Naive thymus-derived CD4-positive, alpha-beta T cell (primary cell): ENCODE measurements around the gene PRRC2B. TPM values are rescaled to one million over a fixed set of nuclear protein-coding genes. Genes with fewer than 3 reads are reported as not detected.
A peak's percentile ranks its signal among the peaks of the same experiment; 100 is the strongest.

ENCODE experiments used
- ATAC-seq: fragments of 150-1000 bp; cut with Tn5 transposase; 2 replicates; pipeline ENCODE4 v1.10.0; 2021; ENCODE audit warnings: mild to moderate bottlenecking, moderate library complexity
- CTCF ChIA-PET: fragments of 350-600 bp; sonication (Branson Sonifier 250); formaldehyde crosslinking; loops from one replicate; lab custom pipeline; 2021; ENCODE audit warnings: antibody characterized with exemption; lab: Charles Lee
- POLR2A ChIA-PET: fragments of 350-600 bp; sonication (Branson Sonifier 250); formaldehyde crosslinking; loops from one replicate; lab custom pipeline; 2021; ENCODE audit warnings: antibody characterized with exemption, inconsistent platforms; lab: Charles Lee
- DNase-seq, 9 donors: peaks; one replicate each; pipeline versions ENCODE4 v3.0.0 to v3.0.0-alpha.2; 2020 to 2022; ENCODE audit warnings: mixed read lengths in 1 of 9
- H3K27ac ChIP-seq: one replicate; pipeline ENCODE4 v1.7.0; 2013; ENCODE audit warnings: mild to moderate bottlenecking, low read depth, low read length, moderate library complexity
- H3K27me3 ChIP-seq, 2 donors: one replicate each; pipeline ENCODE4 v1.7.0; 2013; ENCODE audit warnings: low read length in 2 of 2, mild to moderate bottlenecking in 2 of 2, moderate library complexity in 2 of 2; ENCODE audit not compliant: control insufficient read depth in 2 of 2, insufficient read depth in 2 of 2
- H3K36me3 ChIP-seq, 3 experiments: 1 replicate in 2 of 3; 2 replicates in 1 of 3; pipeline ENCODE4 v1.7.0; 2013; ENCODE audit warnings: low read length in 3 of 3, mild to moderate bottlenecking in 3 of 3, moderate library complexity in 1 of 3; ENCODE audit not compliant: insufficient read depth in 3 of 3, control insufficient read depth in 2 of 3
- H3K4me1 ChIP-seq, 2 donors: one replicate each; pipeline ENCODE4 v1.7.0; 2013; ENCODE audit warnings: low read length in 2 of 2, mild to moderate bottlenecking in 2 of 2, moderate library complexity in 1 of 2; ENCODE audit not compliant: control insufficient read depth in 2 of 2, insufficient read depth in 2 of 2
- H3K4me3 ChIP-seq: 2 replicates; pipeline ENCODE4 v1.7.0; 2013; ENCODE audit warnings: mild to moderate bottlenecking, low read length
- H3K9me3 ChIP-seq, 3 experiments: 1 replicate in 2 of 3; 2 replicates in 1 of 3; pipeline ENCODE4 v1.7.0; 2013; ENCODE audit warnings: low read length in 3 of 3; ENCODE audit not compliant: control insufficient read depth in 2 of 3
- H3K27ac Mint-ChIP-seq, 9 donors: one replicate each; pipeline ENCODE4 v1.8.0; 2020 to 2022; ENCODE audit warnings: mixed read lengths in 9 of 9, mild to moderate bottlenecking in 8 of 9, moderate library complexity in 5 of 9, inconsistent platforms in 2 of 9
- H3K27me3 Mint-ChIP-seq, 5 donors: one replicate each; pipeline ENCODE4 v1.8.0; 2021 to 2022; ENCODE audit warnings: mixed read lengths in 5 of 5, mild to moderate bottlenecking in 1 of 5
- H3K36me3 Mint-ChIP-seq, 5 donors: one replicate each; pipeline ENCODE4 v1.8.0; 2020 to 2022; ENCODE audit warnings: mixed read lengths in 5 of 5, mild to moderate bottlenecking in 3 of 5, inconsistent platforms in 1 of 5
- H3K4me1 Mint-ChIP-seq, 7 donors: one replicate each; pipeline ENCODE4 v1.8.0; 2020 to 2022; ENCODE audit warnings: mixed read lengths in 7 of 7, mild to moderate bottlenecking in 3 of 7, inconsistent platforms in 1 of 7
- H3K4me3 Mint-ChIP-seq, 10 donors: one replicate each; pipeline ENCODE4 v1.8.0; 2020 to 2022; ENCODE audit warnings: mild to moderate bottlenecking in 10 of 10, mixed read lengths in 10 of 10, moderate library complexity in 6 of 10, inconsistent platforms in 2 of 10
- H3K9me3 Mint-ChIP-seq, 11 donors: one replicate each; pipeline ENCODE4 v1.8.0; 2020 to 2022; ENCODE audit warnings: mixed read lengths in 11 of 11, mild to moderate bottlenecking in 4 of 11, inconsistent platforms in 1 of 11, moderate library complexity in 1 of 11
- intact Hi-C, 2 donors: fragments of 100-400 bp; cut with micrococcal nuclease; formaldehyde crosslinking; loops; one replicate each; pipeline ENCODE4 v1.15.1; 2023
- polyA plus RNA-seq, 2 donors: library from polyadenylated mRNA; unstranded; fragments of 300-500 nt; fragmentation: Illumina TruSeq; gene quantifications; one replicate each; pipeline ENCODE4 v1.2.3, GENCODE V29; 2021
- total RNA-seq, 6 experiments: library from RNA in 5 of 6; stranded (reverse) in 5 of 6; gene quantifications; 1 replicate in 5 of 6; 2 replicates in 1 of 6; pipeline ENCODE4 v1.2.3 and lab custom pipeline; 2021 to 2026

Gene PRRC2B
- total and polyA plus RNA-seq, 7 experiments from 2014 or later = 29.8 to 382 (median 227) TPM

DNA sequence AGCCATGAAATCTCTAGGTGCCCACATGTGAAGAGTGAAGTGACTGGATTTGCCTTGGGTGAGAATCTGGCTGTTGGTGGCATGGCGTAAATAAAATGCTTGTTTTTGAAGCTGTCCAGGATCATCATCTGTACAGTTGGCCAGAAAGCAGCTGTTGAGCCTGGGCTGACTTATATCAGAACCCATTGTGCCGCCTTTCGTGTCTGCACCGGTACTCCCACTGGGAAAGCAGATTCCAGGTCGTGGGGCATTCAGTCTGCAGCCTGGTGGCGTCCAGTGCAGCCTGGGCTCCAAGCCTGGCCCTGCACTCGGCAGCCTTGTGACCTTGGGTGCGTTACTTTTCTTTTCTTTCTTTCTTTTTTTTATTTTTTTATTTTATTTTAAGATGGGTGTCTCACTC, 27.8 kb downstream of the PRRC2B start:
- Mint-ChIP-seq H3K4me1 (peaks cover 64 to 97% (median 76%) of the 10 kb centered on the region in 7 donors), H3K27ac (peak overlapping the region in 8 of 9 donors; percentile 14 to 88 (median 80)), H3K4me3 (peak overlapping the region in 9 of 10 donors; percentile 18 to 67 (median 52)), H3K9me3 (no peaks in the 10 kb centered on the region), H3K36me3 (peaks cover 0 to 17% (median 3%) of the 10 kb centered on the region in 5 donors), H3K27me3 (no peaks in the 10 kb centered on the region)
- POLR2A ChIA-PET = no interaction called here
- CTCF ChIA-PET = no interaction called here
- H3K4me3 ChIP-seq = no peak overlapping the region
- DNase-seq (no peak), ATAC-seq (no peak)
- no peaks in the 10 kb centered on the region for H3K27me3 ChIP-seq
- intact Hi-C loops = loop anchor here in 1 of 2 donors (2.0 kb wide), 1 partner anchor 23 kb away; no protein-coding TSS in a partner anchor
- peaks cover 40 to 61% of the 10 kb centered on the region in 2 donors for H3K4me1 ChIP-seq
- no peak overlapping the region for H3K27ac ChIP-seq
- H3K36me3 ChIP-seq = peaks cover 0 to 8% (median 5%) of the 10 kb centered on the region in 3 experiments
- no peaks in the 10 kb centered on the region for H3K9me3 ChIP-seq

DNA sequence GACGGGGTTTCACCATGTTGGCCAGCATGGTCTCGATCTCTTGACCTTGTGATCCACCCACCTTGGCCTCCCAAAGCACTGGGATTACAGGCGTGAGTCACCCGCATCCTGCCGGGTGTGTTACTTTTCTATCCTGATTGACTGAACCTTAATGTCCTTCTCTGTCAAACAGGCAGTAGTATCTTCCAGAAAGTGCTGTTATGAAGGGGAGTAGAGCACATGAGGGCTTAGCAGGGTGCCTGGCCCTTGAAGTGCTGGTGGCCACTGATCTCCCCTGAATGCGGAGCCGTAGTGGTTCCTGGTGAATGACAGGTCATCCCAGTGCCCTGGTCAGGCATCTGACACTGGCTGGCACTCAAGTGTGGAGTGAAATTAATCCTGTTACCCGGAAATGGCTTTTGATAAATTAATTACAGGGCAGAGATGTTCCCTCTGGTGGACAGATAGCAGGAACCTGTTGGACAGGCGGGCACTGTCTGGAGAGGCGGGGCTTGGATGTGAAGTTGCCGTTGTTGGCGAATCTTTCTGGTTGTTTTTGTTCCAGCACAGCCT, 28.4 kb downstream of the PRRC2B start:
- H3K27me3 Mint-ChIP-seq = no peaks in the 10 kb centered on the region
- peak overlapping the region; percentile 21 to 87 (median 67) for H3K27ac Mint-ChIP-seq
- H3K27me3 ChIP-seq = no peaks in the 10 kb centered on the region
- peak overlapping the region in 9 of 10 donors; percentile 21 to 66 (median 59) for H3K4me3 Mint-ChIP-seq
- peaks cover 59 to 97% (median 76%) of the 10 kb centered on the region in 7 donors for H3K4me1 Mint-ChIP-seq
- no peak for DNase-seq
- peaks cover 0 to 19% (median 8%) of the 10 kb centered on the region in 5 donors for H3K36me3 Mint-ChIP-seq
- H3K9me3 ChIP-seq = no peaks in the 10 kb centered on the region
- ChIA-PET CTCF (no interaction called here), POLR2A (no interaction called here)
- intact Hi-C loops = loop anchor here in 1 of 2 donors (2.0 kb wide), 1 partner anchor 24 kb away; no protein-coding TSS in a partner anchor
- no peak overlapping the region for H3K27ac ChIP-seq
- no peak for ATAC-seq
- no peaks in the 10 kb centered on the region for H3K9me3 Mint-ChIP-seq
- peaks cover 34 to 55% of the 10 kb centered on the region in 2 donors for H3K4me1 ChIP-seq
- peaks cover 0 to 10% (median 5%) of the 10 kb centered on the region in 3 experiments for H3K36me3 ChIP-seq
- no peak overlapping the region for H3K4me3 ChIP-seq

DNA sequence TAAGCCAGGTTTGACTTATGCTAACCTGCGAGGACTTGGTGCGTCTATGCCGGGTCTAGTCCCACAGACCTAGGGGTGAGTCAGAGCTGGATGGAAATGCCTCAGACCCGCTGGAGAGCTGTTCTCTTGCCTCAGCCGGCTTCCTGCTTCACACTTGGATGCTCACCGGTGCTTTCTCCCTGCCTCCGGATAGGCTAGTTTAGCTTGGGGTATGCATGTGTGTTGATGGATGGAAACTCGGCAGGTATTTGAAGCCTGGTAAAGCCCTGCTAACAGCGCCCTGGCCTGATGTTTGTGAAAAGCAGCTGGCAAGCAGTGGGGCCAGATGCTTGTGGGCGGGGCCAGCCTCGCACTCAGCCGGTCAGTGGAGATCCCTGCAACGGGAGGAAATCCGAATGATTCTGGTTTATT, 29.3 kb downstream of the PRRC2B start:
- peak overlapping the region in 7 of 9 donors; percentile 9 to 87 (median 60) for H3K27ac Mint-ChIP-seq
- Histone ChIP-seq H3K4me1 (peaks cover 25 to 46% of the 10 kb centered on the region in 2 donors), H3K27ac (no peak overlapping the region), H3K27me3 (no peaks in the 10 kb centered on the region), H3K36me3 (peaks cover 0 to 14% (median 5%) of the 10 kb centered on the region in 3 experiments), H3K9me3 (no peaks in the 10 kb centered on the region), H3K4me3 (no peak overlapping the region)
- peaks cover 54 to 97% (median 73%) of the 10 kb centered on the region in 7 donors for H3K4me1 Mint-ChIP-seq
- ATAC-seq (peak; percentile 26), DNase-seq (no peak)
- CTCF ChIA-PET = no interaction called here
- H3K27me3 Mint-ChIP-seq = no peaks in the 10 kb centered on the region
- peak overlapping the region in 7 of 10 donors; percentile 40 to 66 (median 59) for H3K4me3 Mint-ChIP-seq
- POLR2A ChIA-PET = interaction anchor here (0.6 kb wide), 1 partner anchor 73 kb away, joined by 3 read pairs; no protein-coding TSS in a partner anchor
- no peaks in the 10 kb centered on the region for H3K9me3 Mint-ChIP-seq
- intact Hi-C loops = loop anchor here in 1 of 2 donors (2.0 kb wide), 1 partner anchor 24 kb away; no protein-coding TSS in a partner anchor
- H3K36me3 Mint-ChIP-seq = peaks cover 0 to 15% (median 8%) of the 10 kb centered on the region in 5 donors

DNA sequence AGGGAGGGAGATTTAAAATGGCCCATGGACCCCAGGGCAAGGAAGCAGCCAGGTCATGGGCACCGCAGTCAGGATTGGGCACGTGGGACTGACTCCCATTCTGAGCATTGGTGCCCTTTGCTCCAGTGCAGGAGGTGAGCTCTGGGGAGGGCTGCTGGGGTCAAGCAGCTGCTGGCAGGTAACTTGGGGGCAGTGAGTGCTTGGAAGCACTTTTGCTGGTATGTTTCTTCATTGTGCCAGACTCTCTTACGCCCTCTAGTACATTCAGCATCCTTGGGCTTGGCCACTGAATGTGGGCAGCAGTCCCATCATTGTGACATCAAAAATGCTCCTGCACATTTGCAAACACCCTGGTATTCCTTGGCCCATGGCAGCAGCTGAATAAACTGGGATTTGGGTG, 32.7 kb downstream of the PRRC2B start:
- Histone ChIP-seq H3K4me1 (peaks cover 16 to 33% of the 10 kb centered on the region in 2 donors), H3K9me3 (no peaks in the 10 kb centered on the region), H3K27me3 (no peaks in the 10 kb centered on the region), H3K27ac (no peak overlapping the region), H3K36me3 (peaks cover 0 to 14% (median 0%) of the 10 kb centered on the region in 3 experiments), H3K4me3 (no peak overlapping the region)
- H3K4me1 Mint-ChIP-seq = peaks cover 42 to 86% (median 61%) of the 10 kb centered on the region in 7 donors
- H3K36me3 Mint-ChIP-seq = peaks cover 3 to 18% (median 7%) of the 10 kb centered on the region in 5 donors
- peak overlapping the region in 5 of 9 donors; percentile 46 to 57 (median 53) for H3K27ac Mint-ChIP-seq
- ChIA-PET CTCF (interaction anchor here (0.9 to 1.5 kb wide), 2 partner anchors 14 to 77 kb away, joined by 3 to 4 read pairs; no protein-coding TSS in a partner anchor), POLR2A (no interaction called here)
- no peaks in the 10 kb centered on the region for H3K9me3 Mint-ChIP-seq
- H3K4me3 Mint-ChIP-seq = peak overlapping the region in 7 of 10 donors; percentile 21 to 64 (median 32)
- ATAC-seq (no peak), DNase-seq (no peak)
- H3K27me3 Mint-ChIP-seq = no peaks in the 10 kb centered on the region
- intact Hi-C loops = loop anchor here in 1 of 2 donors (2.0 kb wide), 1 partner anchor 18 kb away; no protein-coding TSS in a partner anchor

DNA sequence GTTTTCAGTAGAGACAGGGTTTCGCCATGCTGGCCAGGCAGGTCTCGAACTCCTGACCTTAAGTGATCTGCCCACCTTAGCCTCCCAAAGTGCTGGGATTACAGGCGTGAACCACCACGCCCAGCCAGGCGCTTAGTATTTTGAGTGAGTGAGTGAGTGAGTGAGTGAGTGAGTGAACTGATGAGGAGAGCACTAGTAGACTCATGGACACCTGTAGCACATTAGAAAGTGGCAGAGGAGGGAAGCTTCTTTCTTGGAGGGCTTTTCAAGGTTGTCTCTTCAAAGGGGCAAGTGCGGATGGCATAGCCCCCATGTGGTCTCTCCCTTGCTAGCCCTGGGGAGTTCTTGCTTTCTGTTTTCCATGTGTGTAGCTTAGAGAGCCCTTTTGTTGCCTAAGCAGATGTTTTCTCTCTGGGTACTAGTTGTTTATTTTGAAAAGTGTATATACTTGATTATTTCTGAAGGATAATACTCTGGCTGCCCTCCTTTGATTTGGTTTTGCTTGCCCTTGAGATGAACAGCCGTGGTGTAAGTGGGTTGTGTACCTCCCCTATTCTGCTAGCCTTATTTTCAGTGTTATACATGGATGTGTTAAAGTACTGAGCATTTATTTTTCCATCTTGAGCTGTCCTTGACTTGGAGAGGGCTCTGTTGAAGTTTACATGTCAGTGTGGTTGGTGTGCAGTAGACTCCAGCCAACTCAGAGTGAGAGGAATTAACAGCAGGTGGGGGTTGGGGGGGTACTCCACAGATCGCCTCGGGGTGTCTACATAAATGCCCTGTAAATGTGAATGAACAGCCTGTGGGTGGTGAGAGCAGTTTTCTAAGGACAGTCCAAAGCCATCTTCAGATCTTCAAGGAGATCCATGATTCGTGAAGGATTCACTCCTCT, 35.5 kb downstream of the PRRC2B start:
- Mint-ChIP-seq H3K9me3 (no peaks in the 10 kb centered on the region), H3K27me3 (no peaks in the 10 kb centered on the region), H3K36me3 (peaks cover 3 to 31% (median 7%) of the 10 kb centered on the region in 5 donors), H3K27ac (peak overlapping the region; percentile 10 to 88 (median 68)), H3K4me3 (peak overlapping the region in 9 of 10 donors; percentile 1 to 68 (median 44)), H3K4me1 (peaks cover 31 to 63% (median 53%) of the 10 kb centered on the region in 7 donors)
- DNase-seq (no peak), ATAC-seq (no peak)
- Histone ChIP-seq H3K4me1 (peaks cover 7 to 17% of the 10 kb centered on the region in 2 donors), H3K27me3 (no peaks in the 10 kb centered on the region), H3K36me3 (peaks cover 14 to 39% (median 17%) of the 10 kb centered on the region in 3 experiments), H3K4me3 (no peak overlapping the region), H3K9me3 (no peaks in the 10 kb centered on the region), H3K27ac (peak overlapping the region; percentile 41)
- CTCF ChIA-PET = no interaction called here
- POLR2A ChIA-PET = no interaction called here
- intact Hi-C loops = loop anchor here in 1 of 2 donors (5.0 kb wide), 1 partner anchor 32 kb away; no protein-coding TSS in a partner anchor

DNA sequence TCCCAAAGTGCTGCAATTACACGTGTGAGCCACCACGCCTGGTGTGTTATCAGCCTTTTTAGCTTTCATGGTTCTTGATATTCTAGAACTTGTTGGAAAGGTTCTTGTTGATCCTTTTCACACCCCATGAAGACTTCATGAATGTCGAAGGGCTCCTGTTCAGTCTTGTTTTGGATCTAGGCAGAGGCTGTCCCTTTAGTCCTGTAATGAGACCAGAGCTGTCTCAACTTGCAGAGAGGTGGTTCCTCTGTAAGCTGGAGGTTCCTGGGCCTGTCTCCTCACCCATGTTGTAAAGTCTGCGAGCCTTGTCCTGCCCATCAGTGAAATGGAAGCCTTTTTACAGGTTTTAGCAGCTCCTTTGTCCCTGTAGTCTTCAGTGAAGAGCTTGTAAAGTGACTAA, 38.2 kb downstream of the PRRC2B start:
- Histone ChIP-seq H3K36me3 (peaks cover 26 to 49% (median 34%) of the 10 kb centered on the region in 3 experiments), H3K27ac (no peak overlapping the region), H3K9me3 (no peaks in the 10 kb centered on the region), H3K4me1 (peaks cover 7 to 17% of the 10 kb centered on the region in 2 donors), H3K4me3 (no peak overlapping the region), H3K27me3 (no peaks in the 10 kb centered on the region)
- CTCF ChIA-PET = no interaction called here
- DNase-seq (no peak), ATAC-seq (no peak)
- intact Hi-C loops = loop anchor here in 1 of 2 donors (5.0 kb wide), 1 partner anchor 35 kb away; no protein-coding TSS in a partner anchor
- Mint-ChIP-seq H3K9me3 (no peaks in the 10 kb centered on the region), H3K4me3 (no peak overlapping the region), H3K4me1 (peaks cover 23 to 49% (median 39%) of the 10 kb centered on the region in 7 donors), H3K36me3 (peaks cover 3 to 44% (median 14%) of the 10 kb centered on the region in 5 donors), H3K27me3 (no peaks in the 10 kb centered on the region), H3K27ac (peak overlapping the region in 2 of 9 donors; percentile 21 to 43)
- POLR2A ChIA-PET = no interaction called here
